Stimulated activated CD8-positive, alpha-beta memory T cell treated with anti-CD3 and anti-CD28 coated beads, Interleukin-12 subunit alpha, Interleukin-12 subunit beta, amount 100 ng/mL, for 1 hour (primary cell): Measurements from ENCODE around the gene EXOSC2.
A peak's percentile ranks its signal among the peaks of the same experiment; 100 is the strongest.

Source experiments
- DNase-seq: peaks from one replicate; pipeline ENCODE4 v3.0.0-alpha.2; 2020; ENCODE audit warnings: low read depth

EXOSC2 gene

GRCh38 chr9:130698514-130698913 lies 4.9 kb downstream of the EXOSC2 start:
- no peak for DNase-seq

- no peak for DNase-seq
These were observed 5.5 kb downstream of the EXOSC2 start for GRCh38 chr9:130699047-130699446.

- peak; percentile 60 for DNase-seq
These were observed 7.8 kb downstream of the EXOSC2 start for GRCh38 chr9:130701059-130702022.

DNA sequence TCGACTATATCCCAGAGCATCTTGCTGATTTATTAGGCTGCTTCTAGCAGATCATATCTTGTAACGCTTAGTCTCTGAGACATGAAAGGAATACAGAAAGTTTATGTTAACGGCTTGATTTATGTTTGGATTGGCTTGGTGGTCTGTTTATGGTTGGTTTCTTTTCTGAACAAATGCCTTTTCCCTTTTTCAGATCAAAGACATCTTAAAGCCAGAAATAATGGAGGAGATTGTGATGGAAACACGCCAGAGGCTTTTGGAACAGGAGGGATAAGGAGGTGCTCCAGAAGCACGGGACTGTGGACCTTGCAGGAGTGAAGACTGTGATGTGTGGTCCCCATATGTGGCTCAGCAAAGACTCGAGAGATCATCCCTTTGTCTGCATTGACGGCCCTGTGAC lies 9.9 kb downstream of the EXOSC2 start:
- DNase-seq: no peak

DNA sequence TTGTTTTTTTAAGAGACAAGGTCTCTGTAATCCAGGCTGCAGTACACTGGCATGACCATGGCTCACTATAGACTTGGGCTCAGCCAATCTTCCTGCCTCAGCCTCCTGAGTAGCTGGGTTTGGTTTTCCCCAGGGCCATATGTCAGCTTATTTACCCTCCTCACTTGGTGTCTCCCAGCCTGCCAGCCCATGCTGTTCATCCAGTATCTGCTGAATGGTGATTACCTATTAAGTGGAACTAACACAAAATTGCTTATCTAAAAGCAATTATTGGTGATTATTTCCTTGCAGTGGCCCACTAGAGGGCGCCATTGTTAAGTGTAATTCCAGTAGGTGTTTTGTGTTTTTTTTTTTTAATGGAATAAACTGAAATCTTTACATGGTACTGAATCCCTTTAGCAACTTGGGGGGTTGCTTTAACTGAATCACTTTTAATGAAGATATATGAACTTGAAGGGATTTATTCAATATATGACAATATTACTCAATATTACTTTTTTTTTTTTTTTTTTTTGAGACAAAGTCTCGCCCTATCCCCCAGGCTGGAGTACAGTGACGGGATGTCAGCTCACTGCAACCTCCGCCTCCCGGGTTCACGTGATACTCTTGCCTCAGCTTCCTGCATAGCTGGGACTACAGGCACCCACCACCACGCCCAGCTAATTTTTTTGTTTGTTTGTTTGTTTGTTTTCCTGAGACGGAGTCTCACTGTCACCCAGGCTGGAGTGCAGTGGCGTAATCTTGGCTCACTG lies 13.8 kb downstream of the EXOSC2 start:
- DNase-seq: peak; percentile 67

- DNase-seq: no peak
These were observed 17.3 kb downstream of the EXOSC2 start for GRCh38 chr9:130710822-130711352.

GRCh38 chr9:130711469-130711868 lies 17.9 kb downstream of the EXOSC2 start:
- no peak for DNase-seq

GRCh38 chr9:130712564-130713285 lies 19.1 kb downstream of the EXOSC2 start:
- peak; percentile 90 for DNase-seq

DNA sequence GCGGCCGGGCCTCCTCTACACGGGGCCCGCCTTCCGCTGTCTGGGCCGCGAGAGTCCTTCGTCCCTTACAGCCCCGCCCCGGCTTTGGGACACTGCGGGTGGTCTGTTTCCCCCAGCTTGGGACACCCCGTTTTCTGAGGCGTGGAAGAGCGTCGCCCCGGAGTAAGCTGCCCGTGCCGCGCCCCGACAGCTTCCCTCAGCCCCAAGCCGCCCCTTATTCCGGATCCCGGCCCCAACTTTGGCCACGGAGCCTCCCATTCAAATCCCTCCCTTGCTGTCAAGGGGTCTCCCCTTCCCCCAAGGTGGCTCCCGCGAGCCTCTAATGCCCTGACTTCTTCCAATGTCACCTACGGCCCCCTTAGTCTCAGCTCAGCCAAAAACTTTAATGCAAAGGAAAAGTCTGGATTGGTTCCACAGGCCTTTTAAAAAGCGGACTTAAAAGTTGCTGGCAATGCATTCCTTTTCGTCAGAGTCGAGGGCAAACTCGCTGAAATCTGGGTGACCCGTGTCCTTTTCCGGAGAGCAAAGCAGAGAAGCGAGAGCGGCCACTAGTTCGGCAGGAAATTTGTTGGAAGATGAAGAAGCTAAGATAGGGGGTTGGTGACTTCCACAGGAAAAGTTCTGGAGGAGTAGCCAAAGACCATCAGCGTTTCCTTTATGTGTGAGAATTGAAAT lies 19.8 kb downstream of the EXOSC2 start:
- DNase-seq: no peak

DNA sequence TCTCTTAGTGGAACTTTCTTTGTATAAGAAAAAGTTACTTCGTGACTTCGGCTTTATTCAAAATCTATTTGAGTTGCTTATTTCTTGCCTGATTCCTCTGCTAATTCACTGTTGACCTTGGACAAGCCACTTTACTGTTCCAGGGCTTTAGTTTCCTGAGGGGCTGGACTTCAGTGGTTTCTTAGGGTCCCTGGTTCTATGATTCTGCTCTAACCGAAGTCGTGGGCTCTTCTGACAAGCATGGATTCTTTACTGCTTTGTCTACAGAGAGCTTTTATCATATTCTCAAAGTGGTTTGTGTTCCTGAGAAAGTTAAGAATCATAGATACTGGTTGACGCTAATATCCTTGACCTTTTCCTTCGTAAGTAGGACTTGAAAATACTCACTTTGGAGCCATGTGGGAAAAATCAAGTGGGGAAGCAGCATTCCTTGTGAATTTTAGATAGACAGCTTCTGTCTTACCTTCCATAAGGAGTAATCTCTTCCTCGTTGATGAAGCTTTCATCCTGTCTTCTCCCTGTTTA lies 21.1 kb downstream of the EXOSC2 start:
- DNase-seq: no peak

DNA sequence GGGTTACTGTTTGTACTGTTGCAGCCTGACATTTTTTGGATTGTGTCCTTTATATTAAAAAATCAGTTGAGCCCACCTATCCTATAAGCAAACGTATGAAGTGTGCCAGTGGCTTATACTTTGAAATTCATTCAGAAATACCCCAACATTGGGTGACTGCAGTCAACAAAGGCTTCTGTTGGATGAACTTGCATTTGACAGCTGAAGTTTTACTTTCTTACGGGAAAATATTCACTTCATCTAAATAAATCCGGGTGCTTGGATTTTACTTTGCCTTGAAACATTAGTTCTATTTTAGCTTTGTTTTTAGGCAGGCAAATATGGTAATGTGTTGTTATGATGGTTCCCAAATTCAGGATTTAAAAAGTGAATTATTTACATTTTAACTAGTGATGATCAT lies 21.7 kb downstream of the EXOSC2 start:
- no peak for DNase-seq

- no peak for DNase-seq
These were observed 25.0 kb downstream of the EXOSC2 start for GRCh38 chr9:130718562-130718961.

DNA sequence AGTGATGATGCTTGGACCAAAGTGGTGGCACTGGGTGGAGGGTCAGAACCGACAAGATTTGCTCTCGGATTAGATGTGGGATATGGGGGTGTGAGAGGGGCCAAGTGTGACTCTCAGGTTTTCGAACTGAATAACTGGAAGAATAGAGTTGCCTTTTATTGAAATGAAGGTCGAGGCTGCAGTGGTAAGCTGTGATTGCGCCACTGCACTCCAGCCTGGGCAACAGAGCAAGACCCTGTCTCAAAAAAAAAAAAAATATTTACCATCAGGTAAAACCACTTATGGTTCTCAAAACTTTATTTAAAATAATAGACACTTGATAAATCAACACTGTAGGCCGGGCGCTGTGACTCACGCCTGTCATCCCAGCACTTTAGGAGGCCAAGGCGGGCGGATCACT lies 27.2 kb downstream of the EXOSC2 start:
- DNase-seq: no peak

- no peak for DNase-seq
These were observed 35.1 kb downstream of the EXOSC2 start for GRCh38 chr9:130728721-130729120.

DNA sequence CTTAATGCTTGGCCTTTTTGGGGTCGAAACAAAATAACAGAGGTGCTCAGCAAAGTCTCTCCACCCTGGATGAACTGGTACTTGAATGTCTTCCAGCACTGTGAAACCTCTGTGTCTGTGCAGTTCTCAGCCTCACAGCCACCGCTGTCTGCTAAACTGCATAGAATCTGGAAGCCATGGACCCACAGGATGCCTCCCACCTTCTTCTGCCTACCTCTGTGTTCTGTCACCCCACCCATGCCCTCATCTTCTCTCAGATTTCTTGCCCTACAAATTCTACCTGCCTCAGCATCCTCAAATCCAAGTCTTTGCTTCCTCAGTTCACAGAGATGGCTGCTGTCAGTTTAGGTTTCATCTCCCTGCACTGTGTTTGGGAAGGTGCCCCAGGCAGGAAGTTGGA lies 35.6 kb downstream of the EXOSC2 start:
- no peak for DNase-seq

DNA sequence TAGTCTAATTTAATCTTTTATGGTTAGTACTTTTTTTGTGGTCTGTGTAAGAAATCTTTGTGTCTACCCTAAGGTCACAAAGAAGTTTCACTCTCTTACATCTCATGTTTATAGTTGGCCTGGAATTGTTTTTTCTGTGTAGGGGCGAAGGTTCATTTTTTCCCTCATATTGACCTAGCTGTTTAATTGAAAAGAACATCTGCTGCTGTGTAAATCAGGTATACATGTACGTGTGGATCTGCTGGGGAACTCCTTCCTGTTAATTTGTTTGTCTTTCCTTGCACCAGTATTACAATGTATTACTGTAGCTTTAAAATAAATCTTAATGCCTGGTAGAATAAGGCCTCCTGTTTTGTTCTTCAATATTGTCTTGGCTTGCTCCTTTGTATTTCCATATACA lies 37.8 kb downstream of the EXOSC2 start:
- DNase-seq: no peak

- no peak for DNase-seq
These were observed 38.6 kb downstream of the EXOSC2 start for GRCh38 chr9:130732136-130732535.

DNA sequence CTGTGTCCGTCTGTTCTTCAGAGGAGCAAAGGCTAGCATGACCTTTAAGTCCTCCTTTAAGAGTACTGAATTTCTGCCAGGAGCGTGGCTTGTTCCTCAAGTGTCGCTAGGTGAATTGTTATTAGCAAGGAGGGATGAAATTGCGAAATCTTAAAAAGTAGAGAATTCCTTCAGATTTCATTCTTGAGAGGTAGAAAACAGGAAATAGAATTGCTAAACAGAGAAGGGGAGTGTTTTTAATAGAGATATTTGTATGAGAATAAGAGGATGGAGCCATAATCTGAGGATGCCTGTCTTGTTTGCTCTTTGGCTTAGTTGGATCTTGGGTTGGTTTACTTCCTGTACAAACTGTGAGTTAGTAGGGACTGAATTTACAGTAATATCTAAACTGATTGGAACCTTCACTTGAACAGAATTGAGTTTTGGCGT lies 39.2 kb downstream of the EXOSC2 start:
- no peak for DNase-seq

DNA sequence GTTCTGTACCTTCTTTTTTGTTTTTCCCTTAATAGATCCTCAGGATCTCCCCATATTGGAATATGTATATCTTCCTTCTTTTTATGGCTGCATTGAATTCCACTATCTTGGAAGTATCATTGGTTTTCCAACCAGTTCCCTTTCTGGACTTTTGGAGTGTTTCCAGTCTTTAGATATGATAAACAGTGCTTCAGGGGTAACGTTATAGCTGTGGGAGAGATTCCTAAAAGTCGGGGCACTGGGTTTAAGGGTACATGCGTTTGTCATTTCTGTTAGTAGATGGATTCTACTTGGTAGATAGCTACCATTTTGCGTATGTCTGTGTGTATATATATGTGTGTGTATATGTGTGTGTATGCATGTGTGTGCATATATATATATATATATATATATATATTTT lies 42.0 kb downstream of the EXOSC2 start:
- no peak for DNase-seq

DNA sequence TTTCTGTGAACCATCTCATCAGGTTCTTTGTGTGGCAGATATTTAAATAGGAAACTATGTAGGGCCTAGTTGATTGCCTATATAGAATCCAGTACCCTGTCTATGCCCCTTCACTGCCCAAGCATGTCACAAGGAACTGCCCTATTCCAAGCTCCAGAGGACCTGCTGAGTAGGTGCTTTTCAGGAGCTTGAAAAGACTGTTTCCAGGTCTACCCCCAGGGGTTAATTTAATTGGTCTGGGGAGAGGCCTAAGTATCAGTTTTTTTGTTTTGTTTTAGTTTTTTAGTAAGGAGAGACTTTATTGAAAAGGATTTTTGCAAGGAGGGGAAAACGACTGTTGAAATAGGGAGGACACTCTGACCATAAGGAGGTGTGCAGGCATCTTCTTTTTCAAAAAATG lies 43.3 kb downstream of the EXOSC2 start:
- DNase-seq: no peak

DNA sequence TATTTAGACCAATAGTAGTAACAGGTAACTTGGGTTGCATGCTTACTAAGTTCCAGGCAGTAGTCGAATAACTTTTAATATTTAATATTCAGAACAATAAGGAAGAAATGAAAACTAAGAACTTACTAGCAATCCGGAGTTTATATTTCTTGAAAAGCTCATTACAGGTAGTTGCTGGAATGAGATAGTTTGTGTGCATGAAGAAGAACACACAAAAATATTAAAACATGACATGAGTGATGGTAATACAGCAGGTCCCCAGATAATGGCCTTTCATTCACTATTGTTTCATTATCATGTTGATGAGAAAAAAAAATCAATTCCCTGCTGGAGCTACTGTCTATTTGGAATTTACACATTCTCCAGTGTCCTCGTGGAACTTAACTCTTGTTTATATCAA lies 44.7 kb downstream of the EXOSC2 start:
- DNase-seq: no peak
